ENCODE data around the gene IRF2BP2. TPM values are rescaled to one million over a fixed set of nuclear protein-coding genes. Genes with fewer than 3 reads are reported as not detected.

The IRF2BP2 gene
- total and polyA plus RNA-seq, 2 donors (not counting 1 experiment from before 2014, with no cell fraction given), result 126 to 255 TPM

DNA sequence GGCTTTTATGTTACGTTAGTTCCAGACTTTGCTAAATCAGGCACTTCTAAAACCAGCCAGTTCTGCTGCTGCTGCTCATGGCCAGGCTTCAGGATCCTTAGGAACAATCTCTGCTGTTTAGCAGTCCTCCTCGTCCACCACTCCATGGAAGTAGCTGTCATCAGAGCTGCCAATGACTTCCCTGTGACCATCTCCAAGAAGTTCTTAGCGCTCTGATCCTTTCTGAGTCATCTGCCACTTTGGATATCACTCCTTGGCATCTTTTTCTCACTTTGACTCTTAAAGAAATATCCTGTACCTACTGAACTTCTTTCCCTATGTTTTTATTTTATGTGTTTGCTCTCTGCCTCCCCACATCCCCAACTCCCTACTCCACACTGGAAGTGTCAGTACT is 14.7 kb upstream of the IRF2BP2 start:
- no peak for ATAC-seq (ENCODE audit: low read depth)
- no peaks in the 10 kb centered on the region for H3K9me3 Mint-ChIP-seq (ENCODE audit: insufficient read depth)
- Histone ChIP-seq H3K4me1 (ENCODE audit: control insufficient read depth in 2 of 2, insufficient read depth in 2 of 2, low read length in 2 of 2) (peaks cover 6 to 7% of the 10 kb centered on the region in 2 donors), H3K27ac (ENCODE audit: low read length in 2 of 2) (no peak overlapping the region), H2AFZ (ENCODE audit: insufficient read depth, low read depth, low read length, poor library complexity, severe bottlenecking) (no peak overlapping the region), H3K4me3 (ENCODE audit: control extremely low read depth in 1 of 5, extremely low read depth in 1 of 5, insufficient read depth in 1 of 5, low read depth in 2 of 5, low read length in 4 of 5) (no peak overlapping the region), H3K9me3 (ENCODE audit: control extremely low read depth in 1 of 3, control insufficient read depth in 2 of 3, insufficient read depth in 1 of 3, low read length in 2 of 3) (no peaks in the 10 kb centered on the region), H3K4me2 (replicated peaks; ENCODE audit: low read depth, low read length, poor library complexity, severe bottlenecking) (no peak overlapping the region), H3K79me2 (ENCODE audit: control insufficient read depth, insufficient read depth, low read length) (no peaks in the 10 kb centered on the region), H4K20me1 (ENCODE audit: control insufficient read depth, insufficient read depth, low read length, poor library complexity, severe bottlenecking) (no peaks in the 10 kb centered on the region), H3K27me3 (replicated peaks in 1 of 4; ENCODE audit: control extremely low read depth in 1 of 4, control insufficient read depth in 3 of 4, insufficient read depth in 4 of 4, low read length in 3 of 4) (no peaks in the 10 kb centered on the region), H3K36me3 (replicated peaks in 1 of 2; ENCODE audit: control extremely low read depth in 1 of 2, control insufficient read depth in 1 of 2, extremely low read depth in 1 of 2, insufficient read depth in 2 of 2, low read length in 1 of 2) (no peaks in the 10 kb centered on the region), H3K9ac (ENCODE audit: low read length) (no peak overlapping the region)
- no peak overlapping the region for H3K27ac Mint-ChIP-seq
- ChIA-PET POLR2A (no interaction called here), CTCF (interaction anchor here (0.7 to 0.8 kb wide), 2 partner anchors 12 to 69 kb away, joined by 3 read pairs; no protein-coding TSS in a partner anchor)
- DNase-seq, result no peak
- intact Hi-C loops (cut with micrococcal nuclease), result loop anchor here (5.0 kb wide), 1 partner anchor 43 kb away; no protein-coding TSS in a partner anchor
- no peak for TF ChIP-seq EZH2 (IDR thresholded peaks at IDR 0.05; ENCODE audit: borderline replicate concordance, insufficient read depth, low read depth, low read length, poor library complexity, severe bottlenecking)
- TF ChIP-seq, protein P1, sequence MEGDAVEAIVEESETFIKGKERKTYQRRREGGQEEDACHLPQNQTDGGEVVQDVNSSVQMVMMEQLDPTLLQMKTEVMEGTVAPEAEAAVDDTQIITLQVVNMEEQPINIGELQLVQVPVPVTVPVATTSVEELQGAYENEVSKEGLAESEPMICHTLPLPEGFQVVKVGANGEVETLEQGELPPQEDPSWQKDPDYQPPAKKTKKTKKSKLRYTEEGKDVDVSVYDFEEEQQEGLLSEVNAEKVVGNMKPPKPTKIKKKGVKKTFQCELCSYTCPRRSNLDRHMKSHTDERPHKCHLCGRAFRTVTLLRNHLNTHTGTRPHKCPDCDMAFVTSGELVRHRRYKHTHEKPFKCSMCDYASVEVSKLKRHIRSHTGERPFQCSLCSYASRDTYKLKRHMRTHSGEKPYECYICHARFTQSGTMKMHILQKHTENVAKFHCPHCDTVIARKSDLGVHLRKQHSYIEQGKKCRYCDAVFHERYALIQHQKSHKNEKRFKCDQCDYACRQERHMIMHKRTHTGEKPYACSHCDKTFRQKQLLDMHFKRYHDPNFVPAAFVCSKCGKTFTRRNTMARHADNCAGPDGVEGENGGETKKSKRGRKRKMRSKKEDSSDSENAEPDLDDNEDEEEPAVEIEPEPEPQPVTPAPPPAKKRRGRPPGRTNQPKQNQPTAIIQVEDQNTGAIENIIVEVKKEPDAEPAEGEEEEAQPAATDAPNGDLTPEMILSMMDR (IDR thresholded peaks at IDR 0.05), result no peak
- peaks cover 8% of the 10 kb centered on the region for H3K4me1 Mint-ChIP-seq
- 86% methylated on average over 3 of the region's 3 CpGs for WGBS (ENCODE audit: insufficient coverage)
- peaks cover 5% of the 10 kb centered on the region for H3K27me3 Mint-ChIP-seq
- no peak overlapping the region for H3K4me3 Mint-ChIP-seq

DNA sequence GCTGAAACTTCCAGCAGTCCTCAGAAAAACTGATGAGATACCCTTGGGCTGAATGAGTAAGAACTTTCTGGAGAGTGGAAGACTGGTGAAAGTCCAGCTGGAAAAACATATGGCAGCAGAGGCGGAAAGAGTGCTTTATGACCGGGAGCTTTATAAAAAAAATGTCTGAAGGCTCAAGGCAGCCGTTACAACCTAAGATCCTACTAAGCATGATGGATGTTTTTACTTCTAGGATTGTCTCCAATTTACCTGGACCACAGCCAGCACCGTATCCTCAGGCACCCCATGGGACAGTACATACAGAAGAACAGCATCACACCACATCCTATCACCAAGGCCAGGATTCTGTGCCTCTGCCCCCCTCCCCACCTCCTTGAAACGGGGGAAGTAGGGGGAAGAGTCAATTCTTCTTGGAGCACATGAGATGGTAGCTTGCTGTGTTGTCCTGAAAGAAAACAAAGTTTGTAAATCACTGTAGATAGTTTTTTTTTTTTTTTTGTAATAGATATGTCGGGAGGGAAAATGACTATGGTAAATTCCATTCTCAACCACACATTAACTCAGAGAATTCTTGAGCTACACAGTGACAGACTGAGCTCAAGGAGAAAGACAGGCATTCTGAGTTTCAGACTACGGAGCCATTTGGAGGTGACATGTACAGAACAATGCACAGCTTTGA is 11.8 kb upstream of the IRF2BP2 start:
- H2AFZ ChIP-seq (ENCODE audit: insufficient read depth, low read depth, low read length, poor library complexity, severe bottlenecking), result no peak overlapping the region
- no peak for TF ChIP-seq EZH2 (IDR thresholded peaks at IDR 0.05; ENCODE audit: borderline replicate concordance, insufficient read depth, low read depth, low read length, poor library complexity, severe bottlenecking)
- TF ChIP-seq, protein P1 (IDR thresholded peaks at IDR 0.05), result no peak
- DNase-seq, result no peak
- H3K4me2 ChIP-seq (replicated peaks; ENCODE audit: low read depth, low read length, poor library complexity, severe bottlenecking), result no peak overlapping the region
- no peak overlapping the region for H3K9ac ChIP-seq (ENCODE audit: low read length)
- Mint-ChIP-seq H3K4me3 (no peak overlapping the region), H3K4me1 (peaks cover 8% of the 10 kb centered on the region), H3K9me3 (ENCODE audit: insufficient read depth) (no peaks in the 10 kb centered on the region), H3K27ac (no peak overlapping the region), H3K27me3 (no peaks in the 10 kb centered on the region)
- no peak for ATAC-seq (ENCODE audit: low read depth)
- no peaks in the 10 kb centered on the region for H3K36me3 ChIP-seq (replicated peaks in 1 of 2; ENCODE audit: control extremely low read depth in 1 of 2, control insufficient read depth in 1 of 2, extremely low read depth in 1 of 2, insufficient read depth in 2 of 2, low read length in 1 of 2)
- no peaks in the 10 kb centered on the region for H4K20me1 ChIP-seq (ENCODE audit: control insufficient read depth, insufficient read depth, low read length, poor library complexity, severe bottlenecking)
- ChIA-PET POLR2A (interaction anchor here (0.7 kb wide), 1 partner anchor 9 kb away, joined by 4 read pairs; no protein-coding TSS in a partner anchor), CTCF (interaction anchor here (0.6 to 1.2 kb wide), 2 partner anchors 8 to 27 kb away, joined by 3 to 6 read pairs; no protein-coding TSS in a partner anchor)
- no peak overlapping the region for H3K4me3 ChIP-seq (ENCODE audit: control extremely low read depth in 1 of 5, extremely low read depth in 1 of 5, insufficient read depth in 1 of 5, low read depth in 2 of 5, low read length in 4 of 5)
- no peaks in the 10 kb centered on the region for H3K9me3 ChIP-seq (ENCODE audit: control extremely low read depth in 1 of 3, control insufficient read depth in 2 of 3, insufficient read depth in 1 of 3, low read length in 2 of 3)
- intact Hi-C loops (cut with micrococcal nuclease), result no loop called here
- no peaks in the 10 kb centered on the region for H3K79me2 ChIP-seq (ENCODE audit: control insufficient read depth, insufficient read depth, low read length)
- no peaks in the 10 kb centered on the region for H3K27me3 ChIP-seq (replicated peaks in 1 of 4; ENCODE audit: control extremely low read depth in 1 of 4, control insufficient read depth in 3 of 4, insufficient read depth in 4 of 4, low read length in 3 of 4)
- H3K4me1 ChIP-seq (ENCODE audit: control insufficient read depth in 2 of 2, insufficient read depth in 2 of 2, low read length in 2 of 2), result peaks cover 6 to 7% of the 10 kb centered on the region in 2 donors
- 100% methylated on average over 1 of the region's 7 CpGs for WGBS (ENCODE audit: insufficient coverage)
- H3K27ac ChIP-seq (ENCODE audit: low read length in 2 of 2), result no peak overlapping the region
